Measurements from ENCODE around the gene FRMD1.

The FRMD1 gene

DNA sequence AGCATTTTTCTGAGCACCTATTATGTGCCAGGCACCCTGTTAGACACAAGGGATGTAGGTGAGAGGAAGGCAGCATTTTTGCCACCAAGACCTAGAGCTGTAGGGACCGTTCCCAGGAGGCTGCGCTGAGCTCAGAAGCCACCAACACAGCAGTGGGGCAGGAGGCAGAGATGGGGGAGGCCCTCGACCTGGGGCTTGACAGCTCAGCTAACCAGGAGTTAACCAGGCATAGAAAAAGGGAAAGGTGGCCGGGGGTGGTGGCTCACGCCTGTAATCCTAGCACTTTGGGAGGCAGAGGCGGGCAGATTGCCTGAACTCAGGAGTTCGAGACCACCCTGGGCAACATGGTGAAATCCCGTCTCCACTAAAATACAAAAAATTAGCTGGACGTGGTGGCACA lies 52.1 kb downstream of the FRMD1 start:
- no peak for DNase-seq (ENCODE audit: low spot score)

DNA sequence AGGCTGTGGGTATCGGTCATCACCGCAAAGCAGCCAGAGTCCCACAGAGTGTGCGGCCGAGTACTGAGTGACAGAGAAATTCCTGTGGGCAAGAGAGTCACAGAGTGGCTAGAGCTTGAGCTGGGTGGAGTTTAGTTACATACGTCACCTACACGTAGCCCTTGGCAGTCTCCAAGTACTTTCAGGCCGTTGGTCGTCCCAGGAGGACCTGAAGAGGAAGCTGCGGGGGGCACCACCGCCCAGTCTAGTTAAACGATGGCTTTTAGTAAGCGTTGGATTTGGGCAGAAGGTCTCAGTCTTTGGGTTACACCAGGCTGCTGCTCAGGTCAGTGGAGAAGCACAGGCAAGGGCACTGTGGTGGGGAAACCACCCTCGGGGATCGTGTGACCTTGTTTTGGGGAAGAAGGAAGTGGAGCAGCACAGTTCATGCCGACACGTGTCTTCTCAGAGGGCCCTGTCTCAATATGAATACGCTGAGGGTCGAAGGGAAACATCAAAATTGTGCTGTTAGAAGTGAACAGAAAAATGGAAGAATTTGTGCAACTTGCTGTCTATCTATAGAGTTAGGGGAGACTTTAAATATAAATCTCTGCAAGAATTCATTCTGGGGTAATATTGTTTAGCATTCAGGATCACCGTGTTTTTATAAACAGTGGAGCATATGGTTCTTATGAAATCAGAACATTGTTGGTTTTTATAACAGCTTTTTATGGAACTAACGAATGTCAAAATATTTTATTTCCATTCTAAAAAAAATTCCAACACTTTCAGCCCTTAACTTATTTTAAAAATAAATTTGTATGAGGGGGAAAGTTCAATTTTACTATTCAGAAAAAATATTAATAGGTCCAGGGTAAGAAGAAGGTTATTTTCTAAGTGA lies 52.9 kb downstream of the FRMD1 start:
- DNase-seq (ENCODE audit: low spot score): no peak

DNA sequence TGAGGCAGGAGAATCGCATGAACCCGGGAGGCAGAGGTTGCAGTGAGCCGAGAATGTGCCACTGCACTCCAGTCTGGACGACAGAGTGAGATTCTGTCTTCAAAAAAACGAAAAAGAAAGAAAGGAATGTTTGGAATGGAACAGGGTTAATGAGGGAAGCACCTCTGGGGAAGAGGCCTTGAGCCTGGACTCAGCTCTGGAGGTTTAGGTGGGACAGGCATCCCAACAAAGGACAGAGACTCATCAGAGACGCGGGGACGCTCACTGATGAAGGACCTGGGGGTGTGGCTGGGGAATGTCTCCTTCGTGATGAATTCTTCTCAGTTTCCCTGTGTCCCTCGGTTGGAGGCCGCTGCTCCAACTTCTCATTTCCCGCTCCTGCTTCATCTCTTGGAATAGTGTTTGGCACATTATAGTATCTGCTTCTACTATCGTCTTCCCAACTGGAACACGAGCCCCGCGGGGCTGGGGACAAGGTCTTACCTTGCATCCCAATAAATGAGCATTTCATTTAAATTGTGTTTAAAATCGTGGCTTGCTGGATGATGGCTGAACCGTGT lies 54.0 kb downstream of the FRMD1 start:
- DNase-seq (ENCODE audit: low spot score): no peak

DNA sequence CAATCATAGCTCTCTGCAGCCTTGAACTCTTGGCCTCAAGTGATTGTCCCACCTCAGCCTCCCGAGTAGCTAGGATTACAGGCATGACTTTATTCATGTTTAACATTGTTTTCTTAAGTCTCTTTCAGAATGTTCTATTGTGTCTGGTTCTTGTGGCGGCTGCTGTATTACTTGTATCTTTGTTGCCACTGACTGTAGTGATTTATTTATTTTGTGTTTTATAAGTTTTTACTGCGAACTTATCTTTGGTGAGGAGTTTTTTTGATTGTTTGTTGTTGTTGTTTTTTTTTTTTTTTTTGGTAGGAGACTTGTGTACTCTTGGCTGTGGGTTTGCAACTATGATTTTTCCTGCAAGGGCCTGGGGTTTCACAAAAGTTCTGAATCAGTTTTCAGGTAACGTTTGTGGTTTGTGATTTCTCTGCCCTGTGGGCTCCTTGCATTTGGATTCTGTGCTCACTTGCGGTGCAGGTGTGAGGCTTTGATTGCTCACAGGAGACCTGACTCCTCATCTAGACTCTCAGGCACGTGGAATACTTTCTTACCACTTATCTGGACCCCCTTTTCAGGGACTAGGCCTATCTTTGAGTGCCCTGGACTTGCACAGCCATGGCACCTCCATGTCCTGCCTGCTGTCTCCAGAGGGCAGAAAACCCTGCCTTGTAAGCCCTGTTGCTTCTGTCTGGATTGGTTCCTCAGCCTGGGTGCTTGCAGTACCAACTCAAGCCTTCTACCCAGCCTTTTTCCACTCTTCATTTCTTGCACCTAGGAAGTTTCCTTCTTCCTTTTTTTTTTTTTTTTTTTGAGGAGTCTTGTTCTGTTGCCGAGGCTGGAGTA lies 56.3 kb downstream of the FRMD1 start:
- DNase-seq (ENCODE audit: low spot score): no peak

DNA sequence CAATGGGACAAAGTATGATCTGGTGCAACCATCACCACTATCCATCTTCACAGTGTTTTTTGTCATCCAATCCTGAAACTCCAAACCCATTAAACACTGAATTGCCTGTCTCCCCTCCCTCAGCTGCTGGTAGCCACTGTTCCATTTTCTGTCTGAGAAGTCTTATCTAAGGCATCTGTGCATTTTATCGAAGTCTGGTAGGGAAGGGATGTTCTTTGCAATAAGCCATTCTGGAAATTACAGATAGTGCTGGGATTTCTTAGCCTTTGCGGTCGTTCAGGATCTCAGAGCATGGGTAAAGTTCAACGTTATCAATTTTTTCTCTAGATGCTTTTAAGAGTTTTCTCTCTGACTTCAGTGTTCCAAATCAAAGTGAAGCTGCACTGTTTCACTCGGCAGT lies 57.4 kb downstream of the FRMD1 start:
- no peak for DNase-seq (ENCODE audit: low spot score)

DNA sequence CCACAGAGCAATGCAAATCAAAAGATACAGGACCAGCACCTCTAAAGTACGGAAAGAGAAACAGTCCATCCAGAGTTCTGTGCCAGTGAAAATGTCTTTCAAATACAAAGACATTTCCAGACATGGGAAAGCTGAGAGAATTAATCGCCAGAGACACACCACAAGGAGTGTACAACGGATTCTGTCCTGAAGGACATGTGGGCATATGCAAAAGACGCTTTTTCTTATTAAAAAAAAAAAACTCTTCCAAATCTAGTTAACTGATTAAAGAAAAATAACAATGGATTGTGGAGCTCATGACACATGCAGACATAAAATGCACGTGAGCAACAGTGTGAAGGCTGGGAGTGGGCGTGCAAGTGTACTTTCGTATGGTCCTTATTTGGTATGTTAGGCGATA lies 58.8 kb downstream of the FRMD1 start:
- no peak for DNase-seq (ENCODE audit: low spot score)

DNA sequence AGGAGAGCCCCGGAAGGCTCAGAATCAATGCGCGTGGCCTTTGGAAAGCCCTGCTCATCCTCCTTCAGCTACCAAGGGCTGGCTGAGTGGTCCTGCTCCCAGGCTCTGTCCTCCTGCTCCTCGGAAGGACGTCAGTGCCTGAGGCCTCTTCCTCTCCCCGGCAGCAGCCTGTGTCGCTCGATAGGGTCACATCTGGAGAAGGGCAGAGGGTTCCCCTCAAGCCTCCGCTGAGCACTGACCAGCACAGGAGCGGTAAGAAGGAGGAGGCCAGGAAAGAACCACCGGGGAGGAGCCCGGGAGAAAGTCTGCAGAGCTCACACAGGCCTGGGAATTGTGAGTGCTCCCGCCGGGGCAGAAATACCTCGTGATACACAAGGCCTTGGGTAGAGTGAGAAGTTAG lies 60.3 kb downstream of the FRMD1 start:
- no peak for DNase-seq (ENCODE audit: low spot score)

DNA sequence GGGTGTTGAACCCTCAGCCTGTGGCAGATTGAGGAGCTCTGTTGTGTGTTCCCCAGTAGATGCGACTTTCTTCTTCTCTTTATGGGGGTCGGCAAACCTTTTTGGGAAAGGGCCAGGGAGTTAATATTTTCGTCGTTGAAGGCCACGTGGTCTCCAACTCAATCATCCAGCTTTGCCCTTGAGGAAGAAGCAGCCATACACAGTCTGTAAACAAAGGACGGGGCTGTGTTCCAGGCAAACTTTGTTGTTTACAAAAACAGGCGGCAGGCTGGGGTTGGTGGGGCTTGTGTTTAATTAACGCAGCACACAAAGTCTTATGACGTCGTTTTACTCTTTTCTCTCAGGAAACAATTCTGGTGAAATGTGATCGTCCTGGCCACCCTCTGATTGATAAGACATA lies 61.4 kb downstream of the FRMD1 start:
- DNase-seq (ENCODE audit: low spot score): no peak

DNA sequence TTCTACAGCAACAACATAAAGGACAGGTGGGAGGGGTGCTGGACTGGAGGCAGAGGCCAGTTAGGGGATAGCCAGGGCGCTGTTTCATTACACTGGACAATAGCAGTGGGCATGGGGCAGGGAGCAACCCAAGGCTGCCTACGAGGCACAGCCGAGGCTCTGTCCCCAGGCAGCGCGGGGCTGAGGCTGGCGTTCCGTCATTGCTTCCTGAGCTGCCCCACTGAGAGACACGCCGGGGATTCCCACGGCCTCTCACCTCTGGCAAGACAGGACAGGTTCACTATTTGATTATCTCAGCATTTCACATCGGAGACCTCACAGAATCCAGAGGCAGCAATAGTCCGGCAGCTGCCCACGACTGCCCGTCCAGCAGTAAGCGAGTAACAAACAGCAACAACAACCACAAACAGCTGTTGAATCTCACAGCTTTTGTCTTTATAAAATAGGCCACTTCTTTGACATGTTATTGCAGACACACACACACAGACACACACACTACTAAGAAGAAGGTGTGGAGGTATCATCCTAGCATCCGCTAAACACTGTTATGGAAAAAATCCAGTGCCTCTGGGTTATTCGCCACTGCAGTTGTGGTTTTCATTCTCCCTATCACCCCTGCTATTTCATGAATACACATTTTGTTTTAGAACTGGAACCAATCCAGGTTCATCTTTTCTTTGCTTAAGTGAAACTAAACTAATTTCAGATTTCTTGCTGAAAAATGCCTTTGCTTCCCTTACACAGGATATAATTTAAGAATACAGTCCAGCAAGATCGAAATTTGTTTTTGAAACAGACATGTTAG lies 62.1 kb downstream of the FRMD1 start:
- no peak for DNase-seq (ENCODE audit: low spot score)

DNA sequence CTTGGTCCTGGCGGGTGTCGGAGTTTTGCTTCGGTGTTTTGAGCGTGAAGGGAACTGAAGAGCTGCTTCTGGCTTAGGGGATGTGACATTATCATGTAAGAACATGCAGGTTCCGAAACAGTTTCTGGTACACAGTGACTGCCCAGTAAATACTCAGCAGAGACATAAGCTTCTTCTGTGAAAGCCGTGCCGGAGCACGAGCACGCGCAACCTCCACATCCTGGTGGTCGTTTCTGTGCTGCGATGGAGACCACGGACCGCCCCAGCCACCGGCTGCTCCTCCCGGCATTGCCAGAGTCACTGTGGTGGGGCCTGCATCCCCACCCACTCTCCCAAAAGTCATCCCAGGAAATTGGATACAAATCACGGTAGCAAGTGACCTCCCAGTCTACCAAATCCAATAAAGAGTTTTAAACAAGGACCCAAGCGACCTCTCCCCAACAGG lies 62.8 kb downstream of the FRMD1 start:
- no peak for DNase-seq (ENCODE audit: low spot score)

DNA sequence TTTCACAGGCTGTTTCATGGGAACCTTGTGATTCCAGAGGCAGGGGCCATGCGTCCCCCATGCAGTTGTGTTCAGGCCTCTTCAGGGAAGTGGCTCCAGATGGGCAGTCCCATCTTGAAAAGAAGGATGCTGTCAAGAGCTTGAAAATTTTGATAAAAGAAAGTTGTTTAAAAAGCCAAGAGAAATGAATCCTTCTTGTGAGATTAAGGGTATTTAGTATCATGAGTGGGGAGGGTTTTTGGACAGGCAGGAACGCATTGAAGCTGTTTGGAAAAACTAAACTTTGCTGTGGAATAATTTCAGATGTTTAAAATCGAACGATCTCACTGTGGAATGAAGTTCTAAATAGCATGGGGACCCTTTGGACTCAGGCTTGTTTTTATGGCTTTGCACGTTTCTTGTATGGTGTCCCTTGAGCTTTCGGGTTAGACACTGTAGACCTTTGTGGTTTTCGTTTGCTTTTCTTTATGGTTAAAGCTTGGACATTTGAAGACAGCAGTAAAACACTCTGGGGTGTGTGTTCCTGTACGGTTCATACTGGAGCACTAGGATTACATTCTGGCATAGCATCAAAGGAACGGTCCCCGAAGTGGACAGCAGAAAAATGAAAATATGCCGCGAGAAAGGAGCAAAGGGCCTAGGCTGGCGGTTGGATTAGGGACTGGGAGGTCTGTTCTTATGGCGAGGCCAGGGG lies 63.4 kb downstream of the FRMD1 start:
- DNase-seq (ENCODE audit: low spot score): no peak

DNA sequence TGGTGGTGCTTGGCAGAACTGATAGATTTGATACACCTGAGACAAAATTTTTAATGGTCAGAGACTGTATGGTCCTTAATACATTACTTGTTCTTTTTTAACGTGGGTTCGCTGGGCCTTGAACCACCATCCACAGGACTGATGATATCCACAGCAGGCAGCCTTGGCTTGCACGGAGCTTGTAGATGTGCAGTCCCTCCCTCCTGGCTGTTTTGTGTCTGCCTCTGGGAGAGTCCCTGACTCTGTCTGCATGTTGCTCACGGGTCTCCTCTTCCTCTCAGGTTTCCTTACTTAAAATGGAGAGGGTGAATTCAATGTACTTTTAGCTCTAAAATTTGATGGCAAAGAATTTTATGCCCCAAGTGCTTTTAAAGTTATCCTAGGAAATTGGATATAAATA lies 64.0 kb downstream of the FRMD1 start:
- DNase-seq (ENCODE audit: low spot score): no peak

DNA sequence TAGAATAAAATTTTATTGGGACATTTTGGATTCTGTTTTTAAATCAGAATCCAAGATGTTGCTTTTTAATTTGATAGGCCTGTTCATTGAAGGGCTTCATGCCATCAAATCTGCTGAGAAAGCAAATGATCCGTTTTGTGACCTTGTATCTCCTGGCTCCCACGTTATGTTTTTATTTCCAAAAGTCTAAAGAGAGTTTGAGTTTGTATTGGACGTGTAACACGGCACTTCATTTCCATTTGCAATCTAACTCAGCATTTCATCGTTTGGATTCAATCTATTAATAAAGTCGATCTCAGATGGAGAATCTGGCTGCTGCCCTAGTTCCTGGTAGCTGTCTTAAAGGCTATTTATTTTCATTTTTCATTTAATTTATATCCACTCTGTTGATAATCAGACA lies 64.6 kb downstream of the FRMD1 start:
- no peak for DNase-seq (ENCODE audit: low spot score)

DNA sequence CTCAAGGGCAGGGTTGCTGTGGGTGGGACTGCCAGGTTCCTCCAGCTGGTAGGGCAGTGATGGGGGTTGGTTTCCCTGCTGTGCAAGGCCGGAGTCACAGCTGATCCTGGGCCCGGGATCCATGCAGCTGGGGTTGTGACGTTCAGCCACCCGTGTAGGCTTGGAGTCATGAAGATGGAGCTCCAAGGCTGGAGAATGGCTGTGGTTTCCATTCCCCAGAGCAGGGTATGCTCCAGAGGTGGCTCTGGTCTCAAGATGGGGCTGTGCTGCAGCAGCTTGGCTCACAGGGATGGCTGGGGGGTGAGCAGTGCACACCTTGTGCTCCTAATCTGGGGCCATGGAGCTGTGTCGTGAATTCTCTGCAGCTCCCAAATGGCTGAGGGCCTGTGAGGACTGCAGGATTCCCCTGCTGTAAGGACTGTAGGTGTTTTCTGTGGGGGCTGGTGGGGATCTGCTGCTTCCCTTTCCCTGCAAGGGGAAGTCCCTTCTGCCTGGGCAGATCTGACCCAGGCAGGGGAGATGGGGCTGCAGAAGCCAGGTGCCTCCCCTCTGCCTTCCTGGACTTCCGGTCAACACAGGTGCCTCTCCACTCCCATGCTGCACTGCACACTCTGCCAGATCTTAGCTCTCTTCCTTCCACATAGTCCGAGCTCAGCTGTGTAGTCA lies 65.6 kb downstream of the FRMD1 start:
- DNase-seq (ENCODE audit: low spot score): no peak

DNA sequence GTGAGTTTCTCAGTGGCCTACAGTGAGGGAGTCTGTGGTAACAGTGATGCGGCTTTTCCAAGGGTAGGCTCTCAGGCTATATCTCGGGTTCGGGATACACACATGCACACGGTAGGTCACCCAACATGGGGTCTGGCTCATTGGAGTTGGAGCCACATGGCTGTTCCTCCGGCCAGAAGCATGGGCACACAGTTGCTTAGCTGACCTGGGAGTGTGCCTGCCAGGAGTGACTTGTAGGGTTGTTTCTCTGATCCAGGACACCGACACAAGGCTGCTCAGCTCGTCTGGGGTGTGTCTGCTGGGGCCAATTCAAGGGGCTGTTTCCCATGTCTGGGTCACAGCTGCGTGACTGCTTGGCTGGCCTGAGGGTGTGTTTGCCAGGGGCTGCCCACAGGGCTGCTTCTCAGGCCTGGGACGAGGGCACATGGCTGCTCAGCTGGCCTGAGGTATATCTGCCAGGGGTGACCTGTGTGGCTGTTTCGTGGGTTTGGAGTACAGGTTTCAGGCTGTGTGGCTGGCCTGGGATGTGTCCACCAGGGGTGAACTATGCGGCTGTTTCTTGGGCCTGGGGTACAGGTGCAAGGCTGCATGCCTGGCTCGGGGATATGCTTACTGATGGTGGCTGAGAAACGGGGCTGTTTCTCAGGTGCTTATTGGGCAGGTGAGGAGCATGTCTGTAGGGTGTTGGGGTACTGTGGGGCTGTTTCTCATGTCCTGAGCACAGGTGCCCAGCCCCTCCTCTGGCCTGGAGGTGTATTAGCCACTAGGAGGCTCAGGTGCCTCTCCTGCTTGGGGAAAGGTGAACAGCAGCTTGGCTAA lies 66.4 kb downstream of the FRMD1 start:
- DNase-seq (ENCODE audit: low spot score): no peak

DNA sequence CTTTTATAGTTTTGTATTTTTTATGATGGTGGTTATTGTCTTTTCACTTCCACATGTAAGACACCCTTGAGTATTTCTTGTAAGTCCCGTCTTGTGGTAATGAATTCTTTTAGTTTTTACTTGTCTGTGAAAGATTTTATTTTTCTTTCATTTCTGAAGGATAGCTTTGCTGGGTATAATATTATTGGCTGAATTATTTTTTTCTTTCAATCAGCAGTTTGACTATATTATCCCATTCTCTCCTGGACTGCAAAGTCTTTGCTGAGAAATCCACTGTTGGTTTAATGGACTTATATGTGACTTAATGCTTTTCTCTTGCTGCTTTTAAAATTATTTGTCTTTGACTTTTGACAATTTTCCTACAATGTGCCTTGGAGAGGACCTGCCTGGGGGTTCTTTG lies 67.7 kb downstream of the FRMD1 start:
- no peak for DNase-seq (ENCODE audit: low spot score)

DNA sequence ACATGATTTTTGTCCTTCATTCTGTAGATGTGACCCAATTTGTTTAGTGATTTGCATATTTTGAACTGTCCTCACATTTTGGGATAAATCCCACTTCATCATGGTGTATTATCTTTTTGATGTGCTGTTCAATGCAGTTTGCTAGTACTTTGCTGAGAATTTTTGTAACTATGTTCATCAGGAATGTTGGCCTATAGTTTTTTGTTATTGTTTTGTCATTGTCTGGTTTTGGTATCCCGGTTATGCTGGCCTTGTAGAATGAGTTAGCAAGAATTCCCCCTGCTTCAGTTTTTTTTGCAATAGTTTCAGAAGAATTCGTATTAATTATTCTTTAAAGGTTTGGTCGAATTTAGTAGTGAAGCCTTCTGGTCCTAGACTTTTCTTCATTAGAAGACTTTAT lies 69.7 kb downstream of the FRMD1 start:
- no peak for DNase-seq (ENCODE audit: low spot score)

DNA sequence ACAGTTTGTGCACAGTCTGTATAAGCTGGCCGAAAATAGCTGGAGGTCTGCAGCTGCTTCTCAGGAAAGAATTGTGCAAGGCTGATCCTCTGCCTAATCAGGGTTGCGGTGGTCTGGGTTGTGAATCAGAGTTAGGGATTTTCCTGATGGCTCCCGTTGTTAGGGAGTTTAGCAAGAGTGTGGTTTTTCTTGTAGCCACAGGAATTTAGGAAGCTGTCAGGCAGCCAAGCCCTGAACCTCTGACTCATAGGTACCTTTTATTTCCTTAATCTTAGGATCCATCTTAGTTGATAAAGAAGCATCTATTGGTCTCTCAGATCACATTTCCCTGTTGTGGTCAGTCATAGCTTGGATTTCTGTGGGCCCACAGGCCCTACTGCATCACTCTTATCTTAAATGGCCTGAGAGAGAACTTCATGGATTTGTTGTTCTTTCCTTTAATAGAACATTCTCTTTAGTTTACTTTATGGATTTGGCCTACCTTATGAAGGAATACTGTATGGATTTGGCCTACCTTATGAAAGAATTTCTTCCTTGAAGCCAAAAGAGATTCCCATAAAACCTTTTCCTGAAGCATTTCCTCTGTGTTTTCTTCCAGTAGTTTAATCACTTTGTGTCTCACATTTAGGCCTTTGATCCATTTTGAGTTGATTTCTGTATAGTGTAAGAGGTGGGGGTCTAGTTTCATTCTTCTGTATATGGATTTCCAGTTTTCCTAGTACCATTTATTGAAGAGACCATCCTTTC lies 71.2 kb downstream of the FRMD1 start:
- DNase-seq (ENCODE audit: low spot score): peak; percentile 83

DNA sequence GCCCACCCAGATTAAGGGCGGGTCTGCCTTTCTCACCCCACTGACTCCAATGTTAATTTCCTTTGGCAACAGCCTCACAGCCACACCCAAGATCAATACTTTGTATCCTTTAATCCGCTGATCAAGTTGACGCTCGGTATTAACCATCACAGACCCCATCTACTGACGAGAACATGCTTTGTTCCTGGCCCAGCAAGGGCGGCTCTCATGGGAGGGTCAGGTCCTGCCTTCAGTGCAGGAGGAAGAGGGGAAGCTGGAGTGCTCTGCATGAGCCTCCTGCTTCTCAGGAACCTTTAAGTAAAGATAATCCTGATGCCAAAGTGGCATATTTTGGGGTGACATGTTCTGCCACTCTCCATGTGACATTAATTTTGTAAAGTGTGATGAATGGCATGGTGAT lies 73.2 kb downstream of the FRMD1 start:
- DNase-seq (ENCODE audit: low spot score): no peak

Data from AG08396 (cell line).